MM.1S (cell line): ENCODE measurements around the gene C2CD3.

ENCODE experiments used
- CTCF ChIP-seq: fragments of 300-600 bp; sonication (generic); IDR thresholded peaks from 2 replicates; pipeline ENCODE4 v1.5.1; 2016; ENCODE audit warnings: antibody characterized with exemption, low read length, mixed read lengths
- EZH2phosphoT487 ChIP-seq: fragments of 300-600 bp; sonication (generic); IDR thresholded peaks from 2 replicates; pipeline ENCODE4 v1.6.1; 2018; ENCODE audit warnings: antibody characterized with exemption, low read length

GRCh38 chr11:74001822-74002286 lies 168.9 kb downstream of the C2CD3 start:
- TF ChIP-seq EZH2phosphoT487 = no peak
- TF ChIP-seq CTCF = no peak
